Measurements from ENCODE around the gene PCSK9. TPM values are rescaled to one million over a fixed set of nuclear protein-coding genes. Genes with fewer than 3 reads are reported as not detected.

PCSK9 gene
- total RNA-seq, 1 donor from 2014 or later, result 0.26 TPM

GRCh38 chr1:55043011-55043410, 3.7 kb downstream of the PCSK9 start:
- DNase-seq (ENCODE audit: low read depth in 2 of 2), result no peak

DNA sequence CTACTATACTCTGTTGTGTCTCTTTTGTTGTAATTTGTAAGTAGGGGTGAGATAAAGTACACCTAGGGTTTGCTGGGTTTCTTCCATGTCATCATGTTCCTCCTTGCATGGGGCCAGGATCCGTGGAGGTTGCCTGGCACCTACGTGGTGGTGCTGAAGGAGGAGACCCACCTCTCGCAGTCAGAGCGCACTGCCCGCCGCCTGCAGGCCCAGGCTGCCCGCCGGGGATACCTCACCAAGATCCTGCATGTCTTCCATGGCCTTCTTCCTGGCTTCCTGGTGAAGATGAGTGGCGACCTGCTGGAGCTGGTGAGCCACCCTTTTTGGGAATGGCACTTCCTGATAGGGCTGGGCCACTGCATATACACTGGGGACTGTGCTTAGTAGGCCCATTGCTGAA, 4.4 kb downstream of the PCSK9 start:
- no peak for DNase-seq (ENCODE audit: low read depth in 2 of 2)

GRCh38 chr1:55044617-55045397, 5.5 kb downstream of the PCSK9 start:
- DNase-seq (ENCODE audit: low read depth in 2 of 2), result no peak

DNA sequence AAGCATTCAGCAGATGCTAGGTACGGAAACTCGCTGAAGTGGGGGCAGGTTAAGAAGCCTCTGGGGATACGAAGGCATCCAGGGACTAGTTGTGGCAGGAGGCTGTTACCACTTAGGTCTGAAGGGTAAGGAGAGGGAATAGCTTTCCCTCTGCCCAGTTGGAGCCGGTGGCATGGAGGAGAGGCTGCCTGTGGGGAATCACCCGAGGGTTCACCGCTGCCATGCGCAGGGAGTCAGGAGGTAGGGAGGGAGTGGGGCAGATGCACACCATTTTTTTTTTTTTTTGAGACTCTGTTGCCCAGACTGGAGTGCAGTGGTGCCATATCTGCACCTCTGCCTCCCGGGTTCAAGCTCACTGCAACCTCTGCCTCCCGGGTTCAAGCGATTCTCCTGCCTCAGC, 6.1 kb downstream of the PCSK9 start:
- no peak for DNase-seq (ENCODE audit: low read depth in 2 of 2)

DNA sequence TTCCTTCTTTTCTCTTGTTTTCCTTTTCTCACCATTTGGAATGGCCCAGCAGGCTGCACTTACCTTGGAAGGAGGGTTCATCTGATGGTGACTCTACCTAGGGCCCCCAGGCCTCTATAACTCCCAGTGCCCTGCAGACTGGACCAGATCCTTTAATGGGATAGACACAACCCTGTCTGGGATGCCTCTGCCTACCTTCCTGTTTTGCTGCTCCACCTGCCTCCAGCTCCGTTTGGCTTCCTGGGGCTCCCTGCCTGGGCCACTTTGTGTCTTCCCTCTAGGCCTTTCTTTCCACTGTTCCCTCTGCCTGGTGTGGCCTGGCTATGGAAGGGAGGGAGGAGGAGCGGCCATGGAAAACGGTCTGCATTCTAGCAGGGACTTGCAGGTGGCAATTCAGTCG, 7.5 kb downstream of the PCSK9 start:
- no peak for DNase-seq (ENCODE audit: low read depth in 2 of 2)

DNA sequence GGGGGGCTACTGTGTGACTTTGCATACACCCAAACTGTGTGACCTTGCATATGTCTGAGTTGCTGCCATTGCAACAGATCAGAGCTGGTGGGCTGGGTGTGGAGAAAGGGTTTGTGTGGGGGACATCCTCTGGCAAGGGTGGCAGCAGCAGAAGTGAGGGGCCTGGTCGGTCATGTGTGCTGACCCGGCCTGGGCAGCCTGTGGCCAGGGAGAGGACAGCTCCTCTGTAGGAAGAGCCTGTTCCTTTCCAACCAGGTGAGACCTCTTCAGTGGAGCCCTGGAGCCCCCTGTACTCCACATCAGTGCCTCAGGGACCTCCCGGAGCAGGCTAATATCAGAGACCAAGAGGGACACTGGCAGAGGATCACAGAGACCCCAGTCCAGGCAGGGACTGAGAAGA, 8.3 kb downstream of the PCSK9 start:
- no peak for DNase-seq (ENCODE audit: low read depth in 2 of 2)

GRCh38 chr1:55048453-55049270, 9.3 kb downstream of the PCSK9 start:
- DNase-seq (ENCODE audit: low read depth in 2 of 2), result no peak

DNA sequence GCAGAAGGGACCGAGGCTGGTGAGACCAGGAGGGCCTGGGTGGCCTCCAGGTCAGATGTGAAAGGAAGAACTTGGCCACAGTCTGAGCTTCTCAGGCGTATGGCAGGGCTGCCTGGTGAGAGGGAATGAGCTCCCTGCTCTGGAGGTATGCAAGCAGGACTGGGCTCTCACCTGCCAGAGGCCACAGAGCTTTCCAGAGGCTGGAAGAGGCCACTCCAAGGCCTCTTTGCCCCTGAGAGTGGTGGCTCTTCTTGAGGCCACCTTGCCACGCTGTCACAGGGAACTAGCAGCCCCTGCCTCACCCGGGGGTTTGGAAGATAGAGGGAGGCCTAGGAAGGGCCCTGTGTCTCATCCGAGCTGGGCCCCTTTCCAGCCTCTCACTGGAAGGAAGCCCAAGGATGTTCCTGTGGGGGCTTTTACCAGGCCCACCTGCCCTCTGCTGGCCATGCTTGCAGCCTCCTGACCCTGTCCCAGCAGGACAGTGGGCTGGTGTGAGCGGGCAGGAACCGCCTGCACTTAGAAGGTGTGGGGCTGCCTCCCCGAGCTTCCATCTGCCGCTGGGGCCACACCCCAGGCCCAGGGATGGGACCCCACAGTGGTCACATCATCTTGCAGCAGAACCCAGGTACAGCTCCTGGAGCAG, 10.0 kb downstream of the PCSK9 start:
- DNase-seq (ENCODE audit: low read depth in 2 of 2), result no peak

DNA sequence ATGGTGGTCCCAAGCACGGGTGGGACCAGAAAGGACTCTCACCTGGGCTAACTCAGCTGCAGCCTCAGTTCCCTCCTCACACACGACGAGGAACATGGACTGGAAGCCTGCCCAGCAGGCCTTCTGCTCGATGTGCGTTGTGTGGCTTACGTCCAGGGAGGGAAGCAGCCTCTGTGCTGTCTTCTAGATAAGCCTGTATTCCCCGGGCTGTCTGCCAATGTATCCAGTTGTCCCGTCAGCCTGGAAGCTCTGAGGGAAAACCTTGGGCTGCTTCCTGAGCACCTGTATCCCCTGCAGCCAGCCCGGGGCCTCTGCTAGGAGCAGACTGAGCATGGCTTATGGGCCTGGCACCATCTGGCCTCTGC, 10.5 kb downstream of the PCSK9 start:
- peak; percentile 78 to 93 for DNase-seq (ENCODE audit: low read depth in 2 of 2)

DNA sequence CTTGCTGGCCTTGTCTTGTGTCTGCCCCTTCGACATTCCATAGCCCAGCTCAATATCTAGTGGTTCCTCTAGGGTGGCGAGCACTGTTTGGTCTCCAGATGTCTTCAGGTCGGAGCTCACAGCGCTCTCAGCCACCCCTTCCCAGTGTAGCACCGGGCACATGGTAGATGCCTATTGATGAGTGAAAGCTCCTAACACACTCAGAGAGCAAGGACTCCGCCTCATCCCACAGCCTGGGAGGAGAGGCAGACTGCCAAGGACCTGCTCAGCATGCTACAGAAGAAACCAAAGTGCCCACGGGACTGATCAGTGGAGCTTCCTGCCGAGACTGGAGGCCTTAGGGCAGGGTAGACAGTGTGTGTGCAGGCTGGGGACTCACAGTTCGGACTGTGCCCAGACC, 10.9 kb downstream of the PCSK9 start:
- DNase-seq (ENCODE audit: low read depth in 2 of 2), result no peak

- no peak for DNase-seq (ENCODE audit: low read depth in 2 of 2)
Observed at GRCh38 chr1:55051169-55051568, 11.8 kb downstream of the PCSK9 start.

- DNase-seq (ENCODE audit: low read depth in 2 of 2), result peak in 1 of 2 donors; percentile 58
Observed at GRCh38 chr1:55051621-55052020, 12.3 kb downstream of the PCSK9 start.

GRCh38 chr1:55052221-55053142, 13.1 kb downstream of the PCSK9 start:
- no peak for DNase-seq (ENCODE audit: low read depth in 2 of 2)

GRCh38 chr1:55053265-55053954, 14.1 kb downstream of the PCSK9 start:
- no peak for DNase-seq (ENCODE audit: low read depth in 2 of 2)

DNA sequence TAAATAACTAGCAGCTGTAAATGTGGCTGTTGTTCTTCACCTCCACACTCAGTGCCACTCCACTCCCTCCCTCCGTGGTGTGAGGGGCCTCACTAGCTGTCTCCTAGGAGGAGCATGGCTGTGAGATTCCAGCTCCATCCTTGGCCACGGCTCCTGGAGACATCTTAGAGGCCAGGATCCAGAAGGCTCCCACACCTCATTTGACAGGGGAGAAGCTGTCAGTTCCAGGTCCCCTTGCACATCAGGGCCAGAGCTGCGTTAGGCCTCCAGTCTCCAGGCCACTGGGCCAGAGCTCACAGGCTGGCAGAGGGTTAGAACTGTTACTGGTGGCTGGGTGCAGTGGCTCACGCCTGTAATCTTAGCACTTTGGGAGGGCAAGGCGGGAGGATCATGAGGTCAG, 15.0 kb downstream of the PCSK9 start:
- no peak for DNase-seq (ENCODE audit: low read depth in 2 of 2)

- DNase-seq (ENCODE audit: low read depth in 2 of 2), result no peak
Observed at GRCh38 chr1:55055084-55055882, 15.9 kb downstream of the PCSK9 start.

- DNase-seq (ENCODE audit: low read depth in 2 of 2), result no peak
Observed at GRCh38 chr1:55055951-55056631, 16.7 kb downstream of the PCSK9 start.

DNA sequence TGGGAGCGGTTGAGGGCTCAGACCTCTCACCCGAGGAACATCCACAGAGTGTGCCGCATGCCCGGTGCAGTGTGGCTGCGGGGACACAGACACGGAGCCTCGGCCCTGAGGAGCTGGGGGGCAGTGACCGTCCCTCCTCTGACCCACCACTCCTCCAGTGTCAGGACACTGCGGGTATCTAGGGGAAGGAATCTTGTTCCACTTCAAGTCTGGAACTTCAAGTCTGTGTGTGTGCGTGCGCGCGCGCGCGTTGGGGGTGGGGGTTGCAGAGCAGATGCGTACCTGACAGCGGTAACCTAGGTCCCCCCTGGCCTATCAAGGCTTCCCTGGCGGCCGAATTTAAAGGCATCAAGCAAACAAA, 17.3 kb downstream of the PCSK9 start:
- no peak for DNase-seq (ENCODE audit: low read depth in 2 of 2)

- DNase-seq (ENCODE audit: low read depth in 2 of 2), result no peak
Observed at GRCh38 chr1:55057270-55057955, 18.1 kb downstream of the PCSK9 start.

All from dermis microvascular lymphatic vessel endothelial cell (primary cell).